PC-9 (cell line): Measurements from ENCODE around the gene SAMD8.

Experiments
- EZH2 ChIP-seq: fragments of 200-600 bp; sonication (generic); IDR thresholded peaks from 2 replicates; pipeline ENCODE4 v1.8.0; 2017; ENCODE audit warnings: antibody characterized with exemption, low read depth
- TF ChIP-seq, protein P1 (sequence below): fragments of 200-600 bp; sonication (generic); conservative IDR thresholded peaks from 2 replicates; pipeline ENCODE4 v1.6.1; 2017; ENCODE audit warnings: mixed run types, antibody characterized with exemption, mild to moderate bottlenecking, moderate library complexity

DNA sequence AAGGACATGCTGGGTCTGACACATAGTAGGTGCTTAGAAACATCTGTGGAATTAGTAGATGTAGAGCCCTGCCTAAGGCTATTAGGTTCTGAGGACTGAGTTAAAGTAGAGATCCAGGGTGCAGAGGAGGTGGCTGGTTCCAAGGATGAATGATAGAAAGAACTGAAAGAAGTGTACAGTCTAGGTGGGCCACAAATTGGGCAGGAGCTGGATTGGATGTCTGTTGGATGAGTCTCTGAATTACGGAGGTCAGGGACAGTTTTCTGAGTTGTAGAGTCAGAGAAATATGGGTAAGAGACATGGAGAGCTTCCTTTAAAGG, 2.0 kb upstream of the SAMD8 start:
- TF ChIP-seq, protein P1, sequence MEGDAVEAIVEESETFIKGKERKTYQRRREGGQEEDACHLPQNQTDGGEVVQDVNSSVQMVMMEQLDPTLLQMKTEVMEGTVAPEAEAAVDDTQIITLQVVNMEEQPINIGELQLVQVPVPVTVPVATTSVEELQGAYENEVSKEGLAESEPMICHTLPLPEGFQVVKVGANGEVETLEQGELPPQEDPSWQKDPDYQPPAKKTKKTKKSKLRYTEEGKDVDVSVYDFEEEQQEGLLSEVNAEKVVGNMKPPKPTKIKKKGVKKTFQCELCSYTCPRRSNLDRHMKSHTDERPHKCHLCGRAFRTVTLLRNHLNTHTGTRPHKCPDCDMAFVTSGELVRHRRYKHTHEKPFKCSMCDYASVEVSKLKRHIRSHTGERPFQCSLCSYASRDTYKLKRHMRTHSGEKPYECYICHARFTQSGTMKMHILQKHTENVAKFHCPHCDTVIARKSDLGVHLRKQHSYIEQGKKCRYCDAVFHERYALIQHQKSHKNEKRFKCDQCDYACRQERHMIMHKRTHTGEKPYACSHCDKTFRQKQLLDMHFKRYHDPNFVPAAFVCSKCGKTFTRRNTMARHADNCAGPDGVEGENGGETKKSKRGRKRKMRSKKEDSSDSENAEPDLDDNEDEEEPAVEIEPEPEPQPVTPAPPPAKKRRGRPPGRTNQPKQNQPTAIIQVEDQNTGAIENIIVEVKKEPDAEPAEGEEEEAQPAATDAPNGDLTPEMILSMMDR = no peak
- no peak for TF ChIP-seq EZH2
